ENCODE data around the gene TNS3.

The TNS3 gene

GRCh38 chr7:47411281-47411869 lies 170.5 kb downstream of the TNS3 start:
- Histone ChIP-seq H3K9ac (ENCODE audit: insufficient read length) (no peak overlapping the region), H3K27ac (no peak overlapping the region), H3K36me3 (ENCODE audit: insufficient read depth, low read length) (no peaks in the 10 kb centered on the region), H3K4me3 (no peak overlapping the region), H3K9me3 (ENCODE audit: low read depth, low read length) (no peaks in the 10 kb centered on the region)
- no peak for DNase-seq (ENCODE audit: low read depth, low spot score)
- TF ChIP-seq FOXP2 (optimal IDR thresholded peaks at IDR 0.05; ENCODE audit: control extremely low read depth, extremely low read length, insufficient read depth) (no peak), POLR2AphosphoS5 (IDR thresholded peaks at IDR 0.05; ENCODE audit: borderline replicate concordance, low read depth, low read length) (no peak), EZH2 (IDR thresholded peaks at IDR 0.05) (no peak)

GRCh38 chr7:47408675-47409074 lies 173.2 kb downstream of the TNS3 start:
- Histone ChIP-seq H3K9me3 (ENCODE audit: low read depth, low read length) (no peaks in the 10 kb centered on the region), H3K36me3 (ENCODE audit: insufficient read depth, low read length) (no peaks in the 10 kb centered on the region), H3K27ac (no peak overlapping the region), H3K4me3 (no peak overlapping the region), H3K9ac (ENCODE audit: insufficient read length) (no peak overlapping the region)
- TF ChIP-seq EZH2 (IDR thresholded peaks at IDR 0.05) (no peak), FOXP2 (optimal IDR thresholded peaks at IDR 0.05; ENCODE audit: control extremely low read depth, extremely low read length, insufficient read depth) (no peak), POLR2AphosphoS5 (IDR thresholded peaks at IDR 0.05; ENCODE audit: borderline replicate concordance, low read depth, low read length) (no peak)
- no peak for DNase-seq (ENCODE audit: low read depth, low spot score)

- Histone ChIP-seq H3K27ac (no peak overlapping the region), H3K4me3 (no peak overlapping the region), H3K9ac (ENCODE audit: insufficient read length) (no peak overlapping the region), H3K9me3 (ENCODE audit: low read depth, low read length) (no peaks in the 10 kb centered on the region), H3K36me3 (ENCODE audit: insufficient read depth, low read length) (no peaks in the 10 kb centered on the region)
- TF ChIP-seq EZH2 (IDR thresholded peaks at IDR 0.05) (no peak), FOXP2 (optimal IDR thresholded peaks at IDR 0.05; ENCODE audit: control extremely low read depth, extremely low read length, insufficient read depth) (no peak), POLR2AphosphoS5 (IDR thresholded peaks at IDR 0.05; ENCODE audit: borderline replicate concordance, low read depth, low read length) (no peak)
- DNase-seq (ENCODE audit: low read depth, low spot score): no peak
Observed at GRCh38 chr7:47407821-47408674, 173.9 kb downstream of the TNS3 start.

- Histone ChIP-seq H3K4me3 (no peak overlapping the region), H3K27ac (no peak overlapping the region), H3K9me3 (ENCODE audit: low read depth, low read length) (no peaks in the 10 kb centered on the region), H3K36me3 (ENCODE audit: insufficient read depth, low read length) (no peaks in the 10 kb centered on the region), H3K9ac (ENCODE audit: insufficient read length) (no peak overlapping the region)
- DNase-seq (ENCODE audit: low read depth, low spot score): no peak
- no peak for TF ChIP-seq POLR2AphosphoS5 (IDR thresholded peaks at IDR 0.05; ENCODE audit: borderline replicate concordance, low read depth, low read length)
- no peak for TF ChIP-seq EZH2 (IDR thresholded peaks at IDR 0.05)
- no peak for TF ChIP-seq FOXP2 (optimal IDR thresholded peaks at IDR 0.05; ENCODE audit: control extremely low read depth, extremely low read length, insufficient read depth)
Observed at GRCh38 chr7:47407136-47407535, 174.8 kb downstream of the TNS3 start.

- H3K4me3 ChIP-seq: no peak overlapping the region
- H3K9me3 ChIP-seq (ENCODE audit: low read depth, low read length): no peaks in the 10 kb centered on the region
- no peak for DNase-seq (ENCODE audit: low read depth, low spot score)
- no peak overlapping the region for H3K9ac ChIP-seq (ENCODE audit: insufficient read length)
- H3K27ac ChIP-seq: no peak overlapping the region
- TF ChIP-seq EZH2 (IDR thresholded peaks at IDR 0.05) (no peak), FOXP2 (optimal IDR thresholded peaks at IDR 0.05; ENCODE audit: control extremely low read depth, extremely low read length, insufficient read depth) (no peak), POLR2AphosphoS5 (IDR thresholded peaks at IDR 0.05; ENCODE audit: borderline replicate concordance, low read depth, low read length) (no peak)
- H3K36me3 ChIP-seq (ENCODE audit: insufficient read depth, low read length): no peaks in the 10 kb centered on the region
Observed at GRCh38 chr7:47406801-47407129, 175.1 kb downstream of the TNS3 start.

- Histone ChIP-seq H3K4me3 (no peak overlapping the region), H3K9me3 (ENCODE audit: low read depth, low read length) (no peaks in the 10 kb centered on the region), H3K9ac (ENCODE audit: insufficient read length) (no peak overlapping the region), H3K27ac (no peak overlapping the region), H3K36me3 (ENCODE audit: insufficient read depth, low read length) (no peaks in the 10 kb centered on the region)
- no peak for DNase-seq (ENCODE audit: low read depth, low spot score)
- no peak for TF ChIP-seq FOXP2 (optimal IDR thresholded peaks at IDR 0.05; ENCODE audit: control extremely low read depth, extremely low read length, insufficient read depth)
- TF ChIP-seq EZH2 (IDR thresholded peaks at IDR 0.05): no peak
- TF ChIP-seq POLR2AphosphoS5 (IDR thresholded peaks at IDR 0.05; ENCODE audit: borderline replicate concordance, low read depth, low read length): no peak
Observed at GRCh38 chr7:47405921-47406800, 175.8 kb downstream of the TNS3 start.

GRCh38 chr7:47405286-47405904 lies 176.5 kb downstream of the TNS3 start:
- H3K9me3 ChIP-seq (ENCODE audit: low read depth, low read length): no peaks in the 10 kb centered on the region
- H3K4me3 ChIP-seq: no peak overlapping the region
- no peak overlapping the region for H3K9ac ChIP-seq (ENCODE audit: insufficient read length)
- no peak for DNase-seq (ENCODE audit: low read depth, low spot score)
- TF ChIP-seq FOXP2 (optimal IDR thresholded peaks at IDR 0.05; ENCODE audit: control extremely low read depth, extremely low read length, insufficient read depth): no peak
- H3K27ac ChIP-seq: no peak overlapping the region
- H3K36me3 ChIP-seq (ENCODE audit: insufficient read depth, low read length): no peaks in the 10 kb centered on the region

- TF ChIP-seq EZH2 (IDR thresholded peaks at IDR 0.05) (no peak), POLR2AphosphoS5 (IDR thresholded peaks at IDR 0.05; ENCODE audit: borderline replicate concordance, low read depth, low read length) (no peak), FOXP2 (optimal IDR thresholded peaks at IDR 0.05; ENCODE audit: control extremely low read depth, extremely low read length, insufficient read depth) (no peak)
- Histone ChIP-seq H3K36me3 (ENCODE audit: insufficient read depth, low read length) (no peaks in the 10 kb centered on the region), H3K27ac (no peak overlapping the region), H3K9ac (ENCODE audit: insufficient read length) (no peak overlapping the region), H3K4me3 (no peak overlapping the region), H3K9me3 (ENCODE audit: low read depth, low read length) (no peaks in the 10 kb centered on the region)
- DNase-seq (ENCODE audit: low read depth, low spot score): no peak
Observed at GRCh38 chr7:47404010-47404409, 177.9 kb downstream of the TNS3 start.
